Measurements from ENCODE around the gene LRRC15.

Gene LRRC15

GRCh38 chr3:194384569-194385001 is 15.0 kb upstream of the LRRC15 start:
- DNase-seq (ENCODE audit: low read depth in 2 of 2): no peak

- DNase-seq (ENCODE audit: low read depth in 2 of 2): no peak
Measured at GRCh38 chr3:194384156-194384555, 14.6 kb upstream of the LRRC15 start.

GRCh38 chr3:194383276-194383940 is 13.9 kb upstream of the LRRC15 start:
- DNase-seq (ENCODE audit: low read depth in 2 of 2): no peak

- no peak for DNase-seq (ENCODE audit: low read depth in 2 of 2)
Measured at GRCh38 chr3:194382892-194383223, 13.3 kb upstream of the LRRC15 start.

GRCh38 chr3:194382196-194382891 is 12.8 kb upstream of the LRRC15 start:
- no peak for DNase-seq (ENCODE audit: low read depth in 2 of 2)

- DNase-seq (ENCODE audit: low read depth in 2 of 2): no peak
Measured at GRCh38 chr3:194381460-194381875, 11.9 kb upstream of the LRRC15 start.

- DNase-seq (ENCODE audit: low read depth in 2 of 2): no peak
Measured at GRCh38 chr3:194380326-194380725, 10.8 kb upstream of the LRRC15 start.

- DNase-seq (ENCODE audit: low read depth in 2 of 2): no peak
Measured at GRCh38 chr3:194379651-194380050, 10.1 kb upstream of the LRRC15 start.

GRCh38 chr3:194379231-194379630 is 9.7 kb upstream of the LRRC15 start:
- no peak for DNase-seq (ENCODE audit: low read depth in 2 of 2)

- DNase-seq (ENCODE audit: low read depth in 2 of 2): no peak
Measured at GRCh38 chr3:194377708-194378107, 8.2 kb upstream of the LRRC15 start.

GRCh38 chr3:194376241-194376560 is 6.7 kb upstream of the LRRC15 start:
- DNase-seq (ENCODE audit: low read depth in 2 of 2): no peak

- no peak for DNase-seq (ENCODE audit: low read depth in 2 of 2)
Measured at GRCh38 chr3:194375473-194376240, 6.1 kb upstream of the LRRC15 start.

- no peak for DNase-seq (ENCODE audit: low read depth in 2 of 2)
Measured at GRCh38 chr3:194374935-194375334, 5.4 kb upstream of the LRRC15 start.

GRCh38 chr3:194373899-194374298 is 4.4 kb upstream of the LRRC15 start:
- no peak for DNase-seq (ENCODE audit: low read depth in 2 of 2)

GRCh38 chr3:194373028-194373427 is 3.5 kb upstream of the LRRC15 start:
- DNase-seq (ENCODE audit: low read depth in 2 of 2): no peak

GRCh38 chr3:194370753-194371152 is 1.2 kb upstream of the LRRC15 start:
- no peak for DNase-seq (ENCODE audit: low read depth in 2 of 2)

GRCh38 chr3:194368918-194369317 is 625 bp downstream of the LRRC15 start:
- DNase-seq (ENCODE audit: low read depth in 2 of 2): no peak

GRCh38 chr3:194367992-194368841 is 1.3 kb downstream of the LRRC15 start:
- no peak for DNase-seq (ENCODE audit: low read depth in 2 of 2)

- no peak for DNase-seq (ENCODE audit: low read depth in 2 of 2)
Measured at GRCh38 chr3:194365978-194366490, 3.5 kb downstream of the LRRC15 start.

- no peak for DNase-seq (ENCODE audit: low read depth in 2 of 2)
Measured at GRCh38 chr3:194365526-194365925, 4.0 kb downstream of the LRRC15 start.

- no peak for DNase-seq (ENCODE audit: low read depth in 2 of 2)
Measured at GRCh38 chr3:194364652-194365434, 4.7 kb downstream of the LRRC15 start.

All from stimulated activated CD8-positive, alpha-beta memory T cell treated with anti-CD3 and anti-CD28 coated beads, Interleukin-7, amount 100 ng/mL, for 1 hour (primary cell).